Middle frontal gyrus (tissue), 1 donor: ENCODE measurements around the gene PPP1R14D.

ENCODE experiments used
- DNase-seq: peaks from one replicate; pipeline ENCODE4 v3.0.0-alpha.2; 2015; ENCODE audit warnings: low spot score; ENCODE audit errors: extremely low spot score

Gene PPP1R14D

DNA sequence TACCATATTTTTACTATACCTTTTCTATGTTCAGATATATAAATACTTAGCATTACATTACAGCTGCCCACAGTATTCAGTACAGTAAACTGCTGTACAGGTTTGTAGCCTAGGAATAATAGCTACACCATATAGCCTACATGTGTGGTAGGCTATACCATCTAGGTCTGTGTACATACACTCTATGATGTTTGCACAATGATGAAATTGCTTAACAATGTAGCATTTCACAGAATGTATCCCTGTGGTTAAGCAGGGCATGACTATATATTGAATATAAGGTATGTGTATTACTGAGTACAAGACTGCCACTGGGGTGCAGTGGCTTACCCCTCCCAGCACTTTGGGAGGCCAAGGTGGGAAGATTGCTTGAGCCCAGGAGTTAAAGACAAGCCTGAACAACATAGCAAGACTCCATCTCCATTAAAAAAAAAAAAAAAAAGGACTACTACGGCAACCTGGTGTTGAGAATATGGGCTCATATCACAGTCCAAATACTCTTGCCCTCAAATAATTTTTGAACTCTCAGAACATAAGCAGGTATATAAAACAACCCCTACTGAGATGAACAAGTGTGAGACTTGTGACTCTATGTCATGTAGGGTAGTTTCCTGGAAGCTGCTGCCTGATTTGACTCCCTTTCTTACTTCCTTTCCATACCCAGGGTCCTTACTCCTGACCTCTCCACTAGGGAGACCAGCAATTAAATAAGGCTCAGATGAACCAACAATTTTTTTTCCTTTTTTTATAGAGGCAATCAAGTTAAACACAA is 4.8 kb downstream of the PPP1R14D start:
- DNase-seq: no peak

DNA sequence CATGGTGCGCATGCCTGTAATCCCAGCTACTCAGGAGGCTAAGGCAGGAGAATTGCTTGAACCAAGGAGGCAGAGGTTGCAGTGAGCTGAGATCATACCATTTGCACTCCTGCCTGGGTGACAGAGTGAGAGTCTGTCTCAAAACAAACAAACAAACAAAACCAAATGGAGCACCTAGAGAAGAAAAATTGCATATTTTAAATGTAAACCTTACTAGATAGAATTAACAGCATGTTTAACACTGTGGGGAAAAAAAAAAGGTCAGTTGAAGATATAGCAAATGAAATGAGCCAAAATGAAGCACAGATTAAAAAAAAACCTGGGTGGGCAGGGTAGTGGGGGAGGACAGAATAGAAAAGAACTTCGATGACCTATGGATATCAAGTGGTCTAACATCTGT is 7.3 kb downstream of the PPP1R14D start:
- no peak for DNase-seq

DNA sequence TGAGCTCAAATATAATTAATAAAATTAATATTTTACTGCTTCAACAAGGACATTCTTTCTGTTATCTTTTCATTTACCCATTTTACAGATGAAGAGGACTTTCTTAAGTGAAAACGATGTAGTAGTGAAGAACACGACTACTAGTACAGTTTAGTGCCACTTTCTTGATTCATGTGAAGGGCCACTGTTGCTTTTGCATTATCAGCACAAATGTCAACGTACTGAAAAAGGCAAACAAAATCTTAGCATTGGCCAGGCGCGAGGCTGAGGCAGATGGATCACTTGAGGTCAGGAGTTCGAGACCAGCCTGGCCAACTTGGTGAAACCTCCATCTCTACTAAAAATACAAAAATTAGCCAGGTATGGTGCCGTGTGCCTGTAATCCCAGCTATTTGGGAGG is 9.5 kb downstream of the PPP1R14D start:
- DNase-seq: no peak

DNA sequence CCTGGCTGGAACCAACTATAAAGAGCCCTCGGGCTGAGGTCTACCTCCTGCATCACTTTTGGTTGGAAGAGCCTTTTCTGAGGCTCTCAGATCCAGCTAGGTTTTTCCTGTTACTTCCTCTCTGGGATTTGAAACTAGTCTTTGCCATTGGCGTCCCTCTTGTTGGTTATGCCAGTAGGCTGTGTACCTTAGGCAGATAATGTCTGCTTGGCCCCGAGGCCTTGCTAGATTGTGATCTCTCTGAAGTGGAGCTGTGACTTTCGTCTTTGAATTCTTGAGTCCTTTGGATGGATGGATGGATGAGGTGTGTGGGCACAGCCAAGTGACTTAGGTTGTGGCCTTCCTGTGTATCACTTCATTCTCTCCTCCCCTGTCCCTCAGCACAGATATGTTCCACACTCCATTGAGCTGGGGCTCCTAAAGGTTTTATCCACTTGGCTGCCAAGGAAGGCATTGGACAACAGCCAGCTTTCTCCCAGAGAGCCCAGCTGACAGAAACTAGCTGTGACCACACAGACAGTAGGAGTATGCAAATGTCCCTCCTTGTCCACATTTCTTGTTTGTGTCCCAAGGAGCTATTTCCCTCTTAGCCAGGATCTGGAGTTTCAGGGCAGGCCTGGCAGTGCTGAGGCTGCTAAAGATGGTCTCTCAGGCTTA is 13.3 kb downstream of the PPP1R14D start:
- DNase-seq: peak; percentile 9

- no peak for DNase-seq
Observed at GRCh38 chr15:40812721-40813425, 15.6 kb downstream of the PPP1R14D start.

DNA sequence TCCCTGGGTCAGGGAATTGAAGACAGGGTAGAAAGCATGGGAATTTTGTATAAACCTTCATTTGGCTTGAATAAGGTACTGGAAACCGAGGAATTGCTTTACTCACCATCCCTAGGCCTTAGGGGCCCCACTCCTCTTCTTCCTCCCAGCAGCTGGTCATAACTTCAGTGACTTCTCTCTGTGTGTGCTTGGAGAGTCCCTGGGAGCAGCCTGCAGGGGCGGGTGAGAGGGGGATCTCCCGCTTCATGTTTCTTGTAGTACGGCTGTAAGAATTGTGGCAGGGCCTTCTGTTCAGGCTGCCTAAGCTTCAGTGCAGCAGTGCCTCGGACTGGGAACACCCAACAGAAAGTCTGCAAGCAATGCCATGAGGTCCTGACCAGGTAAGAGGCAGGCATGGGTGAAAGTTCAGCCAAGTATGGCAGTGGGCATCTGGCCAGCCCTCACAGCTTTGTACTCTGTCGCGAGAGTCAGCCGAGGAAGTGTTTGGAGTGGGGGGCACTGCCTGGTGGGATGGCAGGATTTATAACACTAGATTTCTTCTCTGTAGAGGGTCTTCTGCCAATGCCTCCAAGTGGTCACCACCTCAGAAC is 19.6 kb downstream of the PPP1R14D start:
- no peak for DNase-seq

- DNase-seq: no peak
Observed at GRCh38 chr15:40807888-40808461, 20.5 kb downstream of the PPP1R14D start.

GRCh38 chr15:40807028-40807887 is 21.2 kb downstream of the PPP1R14D start, which contains the start of the genes DNAJC17 and ZFYVE19:
Gene DNAJC17 (minus strand): TSS chr15:40807473. CDS start chr15:40807446, 27 bp downstream.
Gene ZFYVE19 (plus strand): TSS chr15:40807089. CDS start chr15:40807590, 501 bp downstream.
- peak; percentile 98 for DNase-seq

DNA sequence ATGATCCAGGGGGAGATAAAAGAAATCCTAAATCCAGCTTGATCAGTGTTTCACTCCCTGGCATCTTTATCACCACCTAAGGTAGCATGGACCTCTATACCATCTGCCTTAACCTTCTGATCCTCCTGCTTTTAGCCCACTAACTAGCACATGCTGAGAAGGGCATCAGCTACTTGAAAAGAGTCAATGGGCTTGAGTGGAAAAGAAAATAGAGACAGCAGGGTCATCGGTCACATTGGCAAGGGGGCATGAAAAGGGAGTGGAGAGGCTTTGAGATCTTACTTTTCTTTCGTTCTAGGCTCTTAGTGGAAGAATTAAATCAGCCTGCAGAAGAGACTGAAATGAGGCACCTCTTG is 21.9 kb downstream of the PPP1R14D start:
- no peak for DNase-seq

GRCh38 chr15:40803688-40804087 is 24.8 kb downstream of the PPP1R14D start:
- DNase-seq: no peak

GRCh38 chr15:40803076-40803475 is 25.4 kb downstream of the PPP1R14D start:
- no peak for DNase-seq

DNA sequence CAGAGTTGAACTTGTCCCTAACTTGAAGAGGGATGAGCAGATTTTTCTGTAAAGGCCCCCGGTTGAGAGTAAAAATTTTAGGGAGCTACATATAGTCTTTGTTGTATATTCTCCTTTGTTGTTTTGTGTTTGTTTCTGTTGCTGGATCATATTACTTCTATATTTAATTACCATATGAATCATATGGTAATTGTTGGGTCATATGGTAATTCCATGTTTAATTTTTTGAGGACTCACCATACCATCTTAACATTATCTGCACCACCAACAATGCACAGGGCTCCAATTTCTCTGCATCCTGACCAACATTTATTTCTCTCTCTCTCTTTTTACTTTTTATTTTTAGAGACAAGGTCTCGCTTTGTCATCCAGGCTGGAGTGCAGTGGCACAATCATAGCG is 29.0 kb downstream of the PPP1R14D start:
- DNase-seq: no peak

DNA sequence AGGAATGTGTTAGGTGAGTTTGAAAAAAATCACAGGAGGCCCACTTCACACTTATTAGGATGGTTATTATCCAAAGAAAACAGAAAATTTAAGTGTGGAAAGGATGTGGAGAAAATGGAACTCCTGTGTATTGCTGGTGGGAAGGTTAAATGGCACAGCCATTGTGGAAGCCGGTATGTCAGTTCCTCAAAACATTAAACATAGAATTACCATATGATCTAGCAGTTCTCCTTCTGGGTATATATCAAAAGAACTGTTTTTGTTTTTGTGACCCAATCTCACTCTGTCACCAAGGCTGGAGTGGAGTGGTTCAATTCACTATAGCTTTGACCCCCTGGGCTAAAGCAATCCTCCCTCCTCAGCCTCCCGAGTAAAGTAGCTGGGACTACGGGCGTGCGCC is 32.0 kb downstream of the PPP1R14D start:
- no peak for DNase-seq

- DNase-seq: no peak
Observed at GRCh38 chr15:40796041-40796440, 32.5 kb downstream of the PPP1R14D start.

DNA sequence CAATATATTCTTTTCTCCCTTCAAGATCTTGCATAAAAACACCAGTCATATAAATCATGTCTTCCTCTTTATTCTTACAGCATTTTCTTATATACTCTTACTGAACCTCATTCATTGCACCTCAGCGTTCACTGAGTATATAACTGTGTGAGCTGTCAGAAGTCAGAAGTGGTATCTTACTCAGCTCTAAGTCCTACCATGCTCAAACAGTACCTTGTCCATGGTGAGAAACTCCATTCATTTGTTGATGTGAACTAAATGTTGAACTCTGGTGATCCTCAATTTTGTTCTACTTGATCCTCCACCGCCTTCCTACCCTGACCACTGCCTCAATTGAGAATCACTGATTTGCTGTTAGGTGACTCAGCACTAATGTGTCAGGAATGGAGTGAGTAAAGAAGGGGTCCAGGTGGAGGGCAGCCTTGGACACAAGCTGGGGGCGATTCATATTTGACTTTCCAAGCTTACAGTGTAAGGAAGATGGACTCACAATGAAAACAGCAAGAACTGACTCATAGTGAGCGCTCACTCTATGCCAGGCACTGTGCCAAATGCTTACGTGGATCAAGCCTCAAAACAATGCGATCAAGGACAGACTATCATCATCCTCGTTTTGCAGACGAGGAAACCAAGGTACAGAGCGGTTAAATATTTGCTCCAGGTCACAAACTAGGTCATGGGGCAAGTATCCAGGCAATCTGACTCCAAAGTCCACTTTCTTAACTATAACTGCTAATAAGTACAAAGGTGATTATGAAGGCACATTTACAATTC is 35.1 kb downstream of the PPP1R14D start:
- DNase-seq: no peak

- no peak for DNase-seq
Observed at GRCh38 chr15:40792394-40792793, 36.1 kb downstream of the PPP1R14D start.

DNA sequence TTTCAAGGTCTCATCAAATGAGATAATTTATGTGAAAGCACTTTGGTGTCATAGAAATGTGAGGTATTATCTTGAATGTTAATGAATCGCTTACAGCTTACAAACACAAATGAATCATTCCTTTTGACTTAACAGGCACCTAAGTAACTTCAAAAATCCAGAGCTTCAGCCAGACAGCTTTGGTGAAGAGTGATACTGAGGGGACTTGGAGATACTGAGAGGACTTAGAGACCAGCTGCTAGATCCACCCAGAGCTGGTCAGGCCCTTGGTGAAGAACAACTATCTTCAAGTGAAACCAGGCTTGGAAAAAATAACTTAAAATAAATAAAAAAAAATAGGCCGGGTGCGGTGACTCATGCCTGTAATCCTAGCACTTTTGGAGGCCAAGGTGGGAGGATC is 37.8 kb downstream of the PPP1R14D start:
- DNase-seq: no peak

GRCh38 chr15:40789999-40790398 is 38.5 kb downstream of the PPP1R14D start:
- no peak for DNase-seq

DNA sequence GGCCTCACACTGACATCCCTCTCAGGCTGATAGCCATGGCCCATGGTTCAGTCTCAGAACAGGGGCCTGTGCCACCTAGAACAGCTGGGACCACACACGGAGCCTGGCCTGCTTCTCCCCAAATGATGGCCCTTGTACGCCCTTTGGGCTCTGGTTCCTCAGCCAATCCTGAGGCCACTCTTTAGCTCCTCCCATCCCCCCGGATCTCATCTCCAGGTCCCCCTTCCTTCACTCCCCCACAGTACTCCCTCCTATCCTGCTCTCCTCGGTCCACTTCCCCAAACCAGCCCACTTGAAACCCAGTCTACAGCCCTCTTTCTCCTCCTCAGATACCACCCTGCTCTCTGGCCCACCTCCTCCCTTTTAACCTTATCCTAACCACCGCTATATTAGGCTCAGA is 39.4 kb downstream of the PPP1R14D start:
- DNase-seq: no peak

DNA sequence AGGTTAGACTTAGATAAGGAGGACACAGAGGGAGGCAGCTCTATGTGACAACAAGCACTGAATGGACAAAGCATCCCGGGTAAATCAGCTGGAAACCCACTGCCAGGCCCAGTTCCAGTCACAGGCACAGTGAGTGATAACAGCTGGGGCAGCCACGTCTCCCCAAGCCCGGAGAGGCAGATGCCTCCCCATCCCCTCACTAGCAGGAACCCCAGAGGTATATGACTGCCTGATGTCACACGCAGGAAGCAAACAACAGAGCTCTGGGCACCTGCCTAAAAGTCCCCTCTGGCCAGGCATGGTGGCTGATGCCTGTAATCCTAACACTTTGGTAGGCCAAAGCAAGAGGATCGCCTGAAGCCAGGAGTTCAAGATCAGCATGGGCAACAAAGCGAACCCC is 40.5 kb downstream of the PPP1R14D start:
- DNase-seq: no peak
